Neural cell (in vitro differentiated cells): ENCODE results near the gene UBE2QL1.

Experiments used
- CTCF ChIP-seq: fragments of 450-650 bp; IDR thresholded peaks from 2 replicates; pipeline ENCODE4 v1.5.1; 2014; ENCODE audit warnings: antibody characterized with exemption, mild to moderate bottlenecking, moderate library complexity; ENCODE audit not compliant: poor library complexity, severe bottlenecking
- EP300 ChIP-seq: fragments of 450-650 bp; conservative IDR thresholded peaks from 2 replicates; pipeline ENCODE4 v1.6.1; 2014; ENCODE audit warnings: antibody characterized with exemption, mild to moderate bottlenecking, moderate library complexity; ENCODE audit not compliant: poor library complexity, severe bottlenecking
- POLR2AphosphoS5 ChIP-seq: IDR thresholded peaks from 2 replicates; pipeline ENCODE4 v1.6.1; 2012
- RAD21 ChIP-seq: fragments of 450-650 bp; conservative IDR thresholded peaks from 2 replicates; pipeline ENCODE4 v1.6.1; 2014; ENCODE audit warnings: antibody characterized with exemption, mild to moderate bottlenecking, moderate library complexity
- REST ChIP-seq: IDR thresholded peaks from 2 replicates; pipeline ENCODE4 v1.6.1; 2012; ENCODE audit warnings: borderline replicate concordance

GRCh38 chr5:6503342-6503741, 54.7 kb downstream of the UBE2QL1 start:
- no peak for TF ChIP-seq CTCF
- no peak for TF ChIP-seq REST
- no peak for TF ChIP-seq RAD21
- TF ChIP-seq EP300, result no peak
- no peak for TF ChIP-seq POLR2AphosphoS5
